ENCODE measurements around the gene CEP70. TPM values are rescaled to one million over a fixed set of nuclear protein-coding genes. Genes with fewer than 3 reads are reported as not detected.

CEP70 gene
- total RNA-seq, 4 donors from 2014 or later, result 13.0 to 25.3 (median 17.5) TPM

- no peak for TF ChIP-seq CTCF (IDR thresholded peaks at IDR 0.05; ENCODE audit: low read depth)
Measured at GRCh38 chr3:138507524-138507923, 86.5 kb downstream of the CEP70 start.

GRCh38 chr3:138498991-138499390, 95.1 kb downstream of the CEP70 start:
- TF ChIP-seq CTCF (IDR thresholded peaks at IDR 0.05; ENCODE audit: low read depth), result no peak

- TF ChIP-seq CTCF (IDR thresholded peaks at IDR 0.05; ENCODE audit: low read depth), result no peak
Measured at GRCh38 chr3:138497851-138498250, 96.2 kb downstream of the CEP70 start.

GRCh38 chr3:138497021-138497420, 97.0 kb downstream of the CEP70 start:
- no peak for TF ChIP-seq CTCF (IDR thresholded peaks at IDR 0.05; ENCODE audit: low read depth)

- no peak for TF ChIP-seq CTCF (IDR thresholded peaks at IDR 0.05; ENCODE audit: low read depth)
Measured at GRCh38 chr3:138496436-138496835, 97.6 kb downstream of the CEP70 start.

GRCh38 chr3:138494607-138494929, 99.5 kb downstream of the CEP70 start:
- no peak for TF ChIP-seq CTCF (IDR thresholded peaks at IDR 0.05; ENCODE audit: low read depth)

GRCh38 chr3:138493804-138494606, 100.1 kb downstream of the CEP70 start:
- no peak for TF ChIP-seq CTCF (IDR thresholded peaks at IDR 0.05; ENCODE audit: low read depth)

All from subcutaneous adipose tissue (tissue), 4 donors.